HT1080 (cell line): ENCODE measurements around the gene SLC46A2. TPM values are rescaled to one million over a fixed set of nuclear protein-coding genes. Genes with fewer than 3 reads are reported as not detected.

Experiments used
- DNase-seq: peaks from one replicate; pipeline ENCODE4 v3.0.0-alpha.2; 2015; ENCODE audit warnings: low read depth
- total RNA-seq: library from RNA; depleted of rRNA; stranded (reverse); fragments of >200 nt; shearing (Covaris generic); gene quantifications from 2 replicates; pipeline ENCODE4 v1.2.3, GENCODE V29; 2014; rRNA removed

Gene SLC46A2
- total RNA-seq, 1 experiment from 2014 or later: not detected

- no peak for DNase-seq
Measured at GRCh38 chr9:112831281-112831851, 59.3 kb downstream of the SLC46A2 start.

Other genes starting within 250 kb of the SLC46A2 start
- 16.3 and 29.4 TPM in 2 replicates for gene INIP, start 172.8 kb downstream of the SLC46A2 start, total RNA-seq
- 7.7 and 8.1 TPM in 2 replicates for gene SNX30, start 140.1 kb downstream of the SLC46A2 start, total RNA-seq
- 4.7 and 5.7 TPM in 2 replicates for gene ZNF883, start 121.3 kb upstream of the SLC46A2 start, total RNA-seq
- 0.94 and 1.2 TPM in 2 replicates for gene ZFP37, start 165.8 kb upstream of the SLC46A2 start, total RNA-seq